Nephron progenitor cell (in vitro differentiated cells): ENCODE data around the gene DUOX2.
A peak's percentile ranks its signal among the peaks of the same experiment; 100 is the strongest.

Experiments
- DNase-seq: peaks from one replicate; pipeline ENCODE4 v3.0.0; 2021
- H3K27ac Mint-ChIP-seq: 2 replicates; pipeline ENCODE4 v1.8.0; 2021; ENCODE audit warnings: mild to moderate bottlenecking, moderate library complexity, mixed read lengths
- H3K27me3 Mint-ChIP-seq: 2 replicates; pipeline ENCODE4 v1.8.0; 2021; ENCODE audit warnings: mild to moderate bottlenecking, low read depth, mixed read lengths; ENCODE audit not compliant: poor library complexity
- H3K36me3 Mint-ChIP-seq: 2 replicates; pipeline ENCODE4 v1.8.0; 2021; ENCODE audit warnings: low read depth, mixed read lengths
- H3K4me1 Mint-ChIP-seq: 2 replicates; pipeline ENCODE4 v1.8.0; 2021; ENCODE audit warnings: mixed read lengths
- H3K4me3 Mint-ChIP-seq: 2 replicates; pipeline ENCODE4 v1.8.0; 2021; ENCODE audit warnings: mild to moderate bottlenecking, moderate library complexity, mixed read lengths
- H3K9me3 Mint-ChIP-seq: 2 replicates; pipeline ENCODE4 v1.8.0; 2021; ENCODE audit warnings: mild to moderate bottlenecking, moderate library complexity, mixed read lengths
- CTCF ChIP-seq: fragments of 200-600 bp; sonication (generic); IDR thresholded peaks from 2 replicates; pipeline ENCODE4 v1.5.0; 2021; ENCODE audit warnings: antibody characterized with exemption

DUOX2 gene

GRCh38 chr15:45134046-45134445 lies 20.1 kb upstream of the DUOX2 start:
- H3K27me3 Mint-ChIP-seq: peaks cover 87% of the 10 kb centered on the region
- H3K36me3 Mint-ChIP-seq: no peaks in the 10 kb centered on the region
- H3K9me3 Mint-ChIP-seq: no peaks in the 10 kb centered on the region
- no peak overlapping the region for H3K27ac Mint-ChIP-seq
- H3K4me3 Mint-ChIP-seq: peak overlapping the region; percentile 61
- no peak for DNase-seq
- peaks cover 39% of the 10 kb centered on the region for H3K4me1 Mint-ChIP-seq
- TF ChIP-seq CTCF: no peak

DNA sequence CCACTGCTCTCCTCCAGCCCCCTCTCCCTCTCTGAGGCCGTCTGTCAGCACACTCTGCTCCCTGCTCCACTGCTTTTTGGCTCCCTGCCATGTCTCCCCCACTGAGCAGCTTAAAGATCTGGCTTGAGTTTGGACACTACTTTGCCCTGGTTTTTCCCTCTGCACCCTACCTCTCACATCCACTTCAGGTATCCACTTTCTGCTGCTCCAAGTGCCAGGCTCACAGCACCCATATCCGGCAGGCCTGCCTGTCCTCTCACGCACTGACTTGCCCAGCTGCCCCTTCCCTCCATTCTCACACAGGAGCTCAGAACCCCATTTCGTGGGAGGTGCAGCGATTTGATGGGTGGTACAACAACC lies 19.6 kb upstream of the DUOX2 start:
- Mint-ChIP-seq H3K4me1 (peaks cover 39% of the 10 kb centered on the region), H3K27me3 (peaks cover 90% of the 10 kb centered on the region), H3K4me3 (no peak overlapping the region), H3K9me3 (no peaks in the 10 kb centered on the region), H3K27ac (no peak overlapping the region), H3K36me3 (no peaks in the 10 kb centered on the region)
- no peak for DNase-seq
- no peak for TF ChIP-seq CTCF

GRCh38 chr15:45132844-45133560 lies 19.0 kb upstream of the DUOX2 start:
- TF ChIP-seq CTCF: no peak
- Mint-ChIP-seq H3K4me1 (peaks cover 39% of the 10 kb centered on the region), H3K36me3 (no peaks in the 10 kb centered on the region), H3K9me3 (no peaks in the 10 kb centered on the region), H3K27ac (no peak overlapping the region), H3K4me3 (no peak overlapping the region), H3K27me3 (peaks cover 93% of the 10 kb centered on the region)
- DNase-seq: no peak

GRCh38 chr15:45131510-45131909 lies 17.5 kb upstream of the DUOX2 start:
- Mint-ChIP-seq H3K27me3 (peaks cover 93% of the 10 kb centered on the region), H3K27ac (no peak overlapping the region), H3K4me3 (no peak overlapping the region), H3K9me3 (no peaks in the 10 kb centered on the region), H3K4me1 (peaks cover 38% of the 10 kb centered on the region), H3K36me3 (no peaks in the 10 kb centered on the region)
- TF ChIP-seq CTCF: no peak
- no peak for DNase-seq

GRCh38 chr15:45130291-45131000 lies 16.5 kb upstream of the DUOX2 start:
- Mint-ChIP-seq H3K36me3 (no peaks in the 10 kb centered on the region), H3K27me3 (peaks cover 97% of the 10 kb centered on the region), H3K4me3 (peak overlapping the region; percentile 59), H3K9me3 (no peaks in the 10 kb centered on the region), H3K4me1 (peaks cover 34% of the 10 kb centered on the region), H3K27ac (no peak overlapping the region)
- no peak for DNase-seq
- no peak for TF ChIP-seq CTCF
